AG04449 (cell line): ENCODE measurements around the gene ETF1.

Source experiments
- CTCF ChIA-PET: fragments of 350-600 bp; formaldehyde crosslinking; extraction: SDS; loops from one replicate; lab custom pipeline; 2021; ENCODE audit warnings: antibody characterized with exemption; lab: Yijun Ruan, JAX
- POLR2A ChIA-PET: fragments of 400-600, 350-600 bp; formaldehyde crosslinking; extraction: SDS; loops from one replicate; lab custom pipeline; 2020; ENCODE audit warnings: antibody characterized with exemption, inconsistent platforms; lab: Yijun Ruan, JAX
- DNase-seq: peaks from one replicate; pipeline ENCODE4 v3.0.0-alpha.2; 2010; ENCODE audit warnings: low read depth, low spot score
- H3K4me3 ChIP-seq: 2 replicates; pipeline ENCODE4 v1.5.1; 2011; ENCODE audit warnings: low read depth, mild to moderate bottlenecking, control low read depth, low read length
- CTCF ChIP-seq: IDR thresholded peaks from one replicate; pipeline ENCODE4 v1.5.1; 2011; ENCODE audit warnings: mild to moderate bottlenecking, moderate library complexity, low read length, control low read depth, inconsistent platforms; ENCODE audit not compliant: insufficient read depth; ENCODE audit errors: missing control alignments

ETF1 gene

GRCh38 chr5:138495351-138495750 is 47.7 kb downstream of the ETF1 start:
- POLR2A ChIA-PET, result interaction anchor here (1.2 to 2.2 kb wide), 2 partner anchors 29 to 31 kb away, joined by 3 to 6 read pairs; partner anchors contain the start of gene EGR1

GRCh38 chr5:138492560-138493045 is 50.4 kb downstream of the ETF1 start:
- no peak for TF ChIP-seq CTCF

More at GRCh38 chr5:138495351-138495750, 47.7 kb downstream of the ETF1 start:
- no peak for DNase-seq
- CTCF ChIA-PET, result interaction anchor here (1.9 to 13.0 kb wide), 4 partner anchors 8 to 43 kb away, joined by 4 to 407 read pairs (median 26); partner anchors contain the start of gene EGR1
- H3K4me3 ChIP-seq, result no peak overlapping the region
- no peak for TF ChIP-seq CTCF

GRCh38 chr5:138491669-138492559 is 51.1 kb downstream of the ETF1 start:
- DNase-seq, result no peak

More at GRCh38 chr5:138492560-138493045, 50.4 kb downstream of the ETF1 start:
- CTCF ChIA-PET, result interaction anchor here (0.9 to 5.4 kb wide), 6 partner anchors 11 to 51 kb away, joined by 3 to 42 read pairs (median 6); partner anchors contain the start of genes EGR1 and ETF1
- peak overlapping the region; percentile 62 for H3K4me3 ChIP-seq
- DNase-seq, result no peak
- POLR2A ChIA-PET, result interaction anchor here (0.7 to 1.3 kb wide), 2 partner anchors 27 to 28 kb away, joined by 5 to 12 read pairs; partner anchors contain the start of gene EGR1

GRCh38 chr5:138491284-138491648 is 51.8 kb downstream of the ETF1 start:
- CTCF ChIA-PET, result interaction anchor here (0.5 to 2.8 kb wide), 3 partner anchors 9 to 27 kb away, joined by 3 to 19 read pairs (median 5); partner anchors contain the start of gene EGR1
- POLR2A ChIA-PET, result no interaction called here
- H3K4me3 ChIP-seq, result peak overlapping the region; percentile 62
- no peak for TF ChIP-seq CTCF
- DNase-seq, result no peak

More at GRCh38 chr5:138491669-138492559, 51.1 kb downstream of the ETF1 start:
- CTCF ChIA-PET, result interaction anchor here (1.1 to 5.4 kb wide), 6 partner anchors 11 to 52 kb away, joined by 3 to 42 read pairs (median 13); partner anchors contain the start of genes EGR1 and ETF1
- POLR2A ChIA-PET, result interaction anchor here (1.3 kb wide), 1 partner anchor 27 kb away, joined by 12 read pairs; the partner anchor contains the start of gene EGR1
- TF ChIP-seq CTCF, result no peak
- peak overlapping the region; percentile 62 for H3K4me3 ChIP-seq

GRCh38 chr5:138490648-138491283 is 52.3 kb downstream of the ETF1 start:
- DNase-seq, result no peak
- TF ChIP-seq CTCF, result no peak
- H3K4me3 ChIP-seq, result no peak overlapping the region
- ChIA-PET CTCF (interaction anchor here (0.5 to 2.8 kb wide), 5 partner anchors 9 to 41 kb away, joined by 3 to 19 read pairs (median 5); partner anchors contain the start of gene EGR1), POLR2A (interaction anchor here (2.0 kb wide), 1 partner anchor 26 kb away, joined by 11 read pairs; the partner anchor contains the start of gene EGR1)
